Stimulated activated CD4-positive, alpha-beta T cell treated with anti-CD3 and anti-CD28 coated beads, Interleukin-15, amount 100 ng/mL, for 24 hours (primary cell): Measurements from ENCODE around the gene AGTRAP.
A peak's percentile ranks its signal among the peaks of the same experiment; 100 is the strongest.

ENCODE experiments used
- DNase-seq: peaks from one replicate; pipeline ENCODE4 v3.0.0-alpha.2; 2020

AGTRAP gene

GRCh38 chr1:11736746-11737639 is 1.1 kb downstream of the AGTRAP start:
- DNase-seq, result peak; percentile 58

- no peak for DNase-seq
These were observed 2.2 kb downstream of the AGTRAP start for GRCh38 chr1:11738096-11738495.

- DNase-seq, result no peak
These were observed 2.8 kb downstream of the AGTRAP start for GRCh38 chr1:11738783-11739182.

GRCh38 chr1:11740258-11741192 is 4.6 kb downstream of the AGTRAP start:
- peak; percentile 38 for DNase-seq

- no peak for DNase-seq
These were observed 5.5 kb downstream of the AGTRAP start for GRCh38 chr1:11741482-11741881.

GRCh38 chr1:11741919-11742558 is 6.1 kb downstream of the AGTRAP start:
- no peak for DNase-seq

GRCh38 chr1:11744287-11744686 is 8.4 kb downstream of the AGTRAP start:
- no peak for DNase-seq

- no peak for DNase-seq
These were observed 10.2 kb downstream of the AGTRAP start for GRCh38 chr1:11746092-11746491.

GRCh38 chr1:11746795-11747487 is 11.0 kb downstream of the AGTRAP start:
- DNase-seq, result no peak

- no peak for DNase-seq
These were observed 12.6 kb downstream of the AGTRAP start for GRCh38 chr1:11748294-11749202.

- peak; percentile 67 for DNase-seq
These were observed 13.3 kb downstream of the AGTRAP start for GRCh38 chr1:11749203-11749689.

- DNase-seq, result no peak
These were observed 14.1 kb downstream of the AGTRAP start for GRCh38 chr1:11749996-11750395.

GRCh38 chr1:11751087-11751486 is 15.2 kb downstream of the AGTRAP start:
- no peak for DNase-seq

- no peak for DNase-seq
These were observed 16.6 kb downstream of the AGTRAP start for GRCh38 chr1:11752359-11753088.

- no peak for DNase-seq
These were observed 17.7 kb downstream of the AGTRAP start for GRCh38 chr1:11753555-11754208.

GRCh38 chr1:11757047-11757446 is 21.1 kb downstream of the AGTRAP start:
- DNase-seq, result no peak

- no peak for DNase-seq
These were observed 23.9 kb downstream of the AGTRAP start for GRCh38 chr1:11759791-11760190.

GRCh38 chr1:11761285-11761684 is 25.3 kb downstream of the AGTRAP start:
- no peak for DNase-seq

GRCh38 chr1:11761988-11762406 is 26.1 kb downstream of the AGTRAP start, which contains the start of gene C1orf167:
TSS of gene C1orf167 (plus strand) at chr1:11762193. CDS start at chr1:11764401, 2,208 bp downstream.
- DNase-seq, result peak; percentile 58

- no peak for DNase-seq
These were observed 28.2 kb downstream of the AGTRAP start for GRCh38 chr1:11764115-11764514.
